ENCODE results near the gene SHISA5.
A peak's percentile ranks its signal among the peaks of the same experiment; 100 is the strongest.
"Not testable (repeated sequence)": the region's sequence is repeated elsewhere in the genome, so short reads cannot be mapped to it uniquely, and the experiment has no call there.

Gene SHISA5

DNA sequence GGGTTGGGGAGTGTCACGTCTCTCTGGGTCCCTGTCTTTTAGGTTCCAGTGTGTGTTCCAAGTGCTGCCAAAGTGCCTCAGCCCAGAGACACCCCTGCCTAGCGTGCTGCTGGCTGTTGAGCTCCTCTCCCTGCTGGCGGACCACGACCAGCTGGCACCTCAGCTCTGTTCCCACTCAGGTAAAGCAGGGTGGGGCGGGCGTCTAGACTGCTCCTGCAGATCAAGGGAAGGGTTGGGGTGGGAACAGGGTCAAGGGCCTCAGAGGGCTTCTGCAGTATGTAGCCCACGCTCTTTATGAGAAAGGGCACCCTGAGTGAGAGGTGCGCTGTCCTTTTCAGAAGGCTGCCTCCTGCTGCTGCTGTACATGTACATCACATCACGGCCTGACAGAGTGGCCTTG, 40.3 kb downstream of the SHISA5 start:
- no peak for DNase-seq (ENCODE audit: low read depth, low spot score)
- no peak overlapping the region for H3K27ac ChIP-seq

DNA sequence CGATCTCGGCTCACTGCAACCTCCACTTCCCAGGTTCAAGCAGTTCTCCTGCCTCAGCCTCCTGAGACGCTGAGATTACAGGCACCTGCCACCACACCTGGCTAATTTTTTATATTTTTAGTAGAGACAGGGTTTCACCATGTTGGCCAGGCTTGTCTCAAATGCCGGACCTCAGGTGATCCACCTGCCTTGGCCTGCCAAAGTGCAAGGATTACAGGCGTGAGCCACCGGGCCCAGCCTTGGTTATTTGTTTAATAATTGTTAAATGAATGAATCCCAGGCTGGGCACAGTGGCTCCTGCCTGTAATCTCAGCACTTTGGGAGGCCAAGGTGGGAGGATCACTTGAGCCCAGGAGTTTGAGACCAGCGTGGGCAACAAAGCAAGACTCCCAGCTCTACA, 42.2 kb downstream of the SHISA5 start:
- DNase-seq (ENCODE audit: low read depth, low spot score); H3K27ac ChIP-seq: not testable (repeated sequence)

DNA sequence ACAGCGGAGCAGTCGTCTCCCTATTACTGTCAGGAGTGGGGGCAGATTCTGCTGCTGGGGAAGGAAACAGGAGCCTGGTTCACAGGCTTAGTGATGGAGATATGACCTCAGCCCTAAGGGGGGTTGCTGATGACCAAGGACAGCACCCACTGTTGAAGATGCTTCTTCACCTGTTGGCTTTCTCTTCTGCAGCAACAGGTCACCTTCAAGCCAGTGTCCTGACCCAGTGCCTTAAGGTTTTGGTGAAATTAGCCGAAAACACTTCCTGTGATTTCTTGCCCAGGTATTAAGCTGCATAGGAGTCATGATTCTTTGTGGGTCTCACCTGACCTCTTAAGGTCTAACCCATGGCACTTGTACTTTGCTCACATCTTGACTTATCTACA, 43.5 kb downstream of the SHISA5 start:
- DNase-seq (ENCODE audit: low read depth, low spot score): no peak

DNA sequence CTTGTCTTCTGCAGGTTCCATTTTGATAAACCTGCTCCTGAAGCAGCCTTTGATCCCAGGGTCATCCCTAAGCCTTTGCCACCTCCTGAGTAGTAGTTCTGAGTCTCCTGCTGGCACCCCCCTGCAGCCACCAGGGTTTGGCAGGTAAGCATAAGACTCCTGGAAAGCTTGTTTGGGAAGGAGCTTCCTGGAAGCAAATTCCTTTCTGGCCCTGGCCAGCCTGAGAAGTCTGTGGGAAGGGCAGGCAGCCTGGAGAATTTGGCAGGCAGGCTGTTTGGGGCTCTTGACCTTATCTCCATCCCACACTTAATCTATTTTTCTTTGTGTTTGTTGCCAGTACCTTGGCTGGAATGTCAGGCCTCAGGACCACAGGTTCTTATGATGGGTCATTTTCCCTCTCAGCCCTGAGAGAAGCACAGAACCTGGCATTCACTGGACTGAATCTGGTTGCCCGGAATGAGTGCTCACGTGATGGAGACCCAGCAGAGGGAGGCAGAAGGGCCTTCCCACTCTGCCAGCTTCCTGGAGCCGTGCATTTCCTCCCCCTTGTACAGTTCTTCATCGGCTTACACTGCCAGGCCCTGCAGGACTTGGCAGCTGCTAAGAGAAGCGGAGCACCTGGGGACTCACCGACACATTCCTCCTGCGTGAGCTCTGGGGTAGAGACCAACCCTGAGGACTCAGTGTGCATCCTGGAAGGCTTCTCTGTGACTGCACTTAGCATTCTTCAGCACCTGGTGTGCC, 44.0 kb downstream of the SHISA5 start:
- DNase-seq (ENCODE audit: low read depth, low spot score): no peak
- H3K27ac ChIP-seq: no peak overlapping the region

More for the DNA sequence above, 43.5 kb downstream of the SHISA5 start:
- H3K27ac ChIP-seq: no peak overlapping the region

DNA sequence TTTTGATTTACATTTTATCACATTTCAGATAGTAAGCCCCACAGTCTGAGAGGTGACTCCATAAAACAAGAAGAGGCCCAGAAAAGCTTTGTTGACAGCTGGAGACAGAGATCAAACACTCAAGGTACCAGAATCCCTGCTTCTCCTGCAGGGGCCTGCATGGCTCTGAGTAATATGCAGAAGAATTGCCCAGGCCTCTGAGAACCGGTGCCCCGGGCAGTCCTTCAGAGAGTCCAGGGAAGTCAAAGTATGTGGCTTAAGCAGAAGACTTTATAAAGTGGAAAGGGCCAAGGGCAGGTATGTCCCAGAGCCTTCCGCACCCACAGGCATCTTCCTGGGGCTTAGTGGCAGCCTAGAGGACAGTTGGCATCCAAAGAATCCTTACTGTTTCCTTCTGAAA, 44.6 kb downstream of the SHISA5 start:
- DNase-seq (ENCODE audit: low read depth, low spot score): no peak

DNA sequence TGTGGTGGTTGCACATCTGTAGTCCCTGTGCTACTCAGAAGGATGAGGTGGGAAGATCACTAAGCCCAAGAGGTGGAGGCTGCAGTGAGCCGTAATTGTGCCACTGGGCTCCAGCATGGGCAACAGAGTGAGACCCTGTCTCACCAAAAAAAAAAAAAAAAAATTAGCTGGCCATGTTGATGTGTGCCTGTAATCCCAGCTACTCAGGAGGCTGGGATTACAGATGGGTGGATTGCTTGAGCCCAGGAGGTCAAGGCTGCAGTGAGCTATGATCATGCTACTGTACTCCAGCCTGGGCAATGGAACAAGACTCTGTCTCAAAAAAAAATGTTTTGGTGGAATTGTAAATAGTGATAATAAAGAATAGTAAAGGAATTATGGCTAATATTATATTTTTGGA, 47.5 kb downstream of the SHISA5 start:
- H3K27ac ChIP-seq: no peak overlapping the region

More for the DNA sequence above, 44.6 kb downstream of the SHISA5 start:
- H3K27ac ChIP-seq: no peak overlapping the region

DNA sequence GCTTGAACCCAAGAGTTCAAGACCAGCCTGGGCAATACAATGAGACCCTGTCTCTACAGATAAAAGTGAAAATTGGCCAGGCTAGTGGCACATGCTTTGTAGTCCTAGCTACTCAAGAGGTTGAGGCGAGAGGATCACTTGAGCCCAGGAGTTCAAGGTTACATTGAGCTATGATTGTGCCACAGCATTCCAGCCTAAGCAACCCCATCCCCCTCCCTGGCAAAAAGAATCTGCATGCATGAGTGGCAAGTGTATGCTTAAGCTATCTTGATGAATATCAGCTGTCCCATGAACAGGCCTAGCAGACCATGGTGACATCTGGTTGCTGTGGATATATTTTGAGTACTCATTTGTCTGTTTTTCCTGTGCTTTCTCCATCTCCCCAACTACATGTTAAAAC, 52.7 kb downstream of the SHISA5 start:
- DNase-seq (ENCODE audit: low read depth, low spot score): no peak

More for the DNA sequence above, 47.5 kb downstream of the SHISA5 start:
- no peak for DNase-seq (ENCODE audit: low read depth, low spot score)

DNA sequence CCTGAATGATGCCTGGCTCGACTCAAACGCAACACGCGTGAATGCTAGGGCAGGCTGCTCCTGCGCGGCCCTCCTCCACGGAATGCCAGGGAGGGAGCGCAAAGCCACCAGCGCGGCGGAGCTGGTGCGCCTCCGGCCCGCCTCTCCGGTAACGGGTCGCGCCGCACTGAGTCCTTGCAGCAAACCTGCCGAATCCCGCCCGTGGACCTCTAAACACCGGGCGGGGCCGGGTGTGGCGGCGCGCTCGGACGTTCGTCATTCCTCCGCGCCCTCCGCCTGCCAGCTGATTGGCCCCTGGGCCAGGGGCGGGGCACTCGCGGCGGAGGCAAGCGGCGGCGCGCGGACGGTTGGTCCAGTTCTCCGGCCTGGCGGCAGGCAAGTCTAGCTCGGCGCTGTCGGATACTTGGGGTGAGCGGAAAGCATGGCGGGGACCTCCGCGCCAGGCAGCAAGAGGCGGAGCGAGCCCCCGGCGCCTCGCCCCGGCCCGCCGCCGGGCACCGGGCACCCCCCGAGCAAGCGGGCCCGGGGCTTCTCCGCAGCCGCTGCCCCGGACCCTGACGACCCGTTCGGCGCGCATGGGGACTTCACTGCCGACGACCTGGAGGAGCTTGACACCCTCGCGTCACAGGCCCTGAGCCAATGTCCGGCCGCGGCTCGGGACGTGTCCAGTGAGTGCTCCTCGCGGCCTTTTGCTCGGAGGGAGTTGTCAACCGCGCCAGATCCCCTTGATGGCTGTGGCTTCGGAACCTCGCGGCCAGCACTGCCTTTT, 57.4 kb downstream of the SHISA5 start, which contains the start of gene ATRIP:
ATRIP (plus strand) TSS at position 313 of the 769 bp plus-strand sequence; CDS start at position 422, 109 bp downstream.
- H3K27ac ChIP-seq: peak within 1 kb of the TSS; percentile 72
- peak; percentile 34 for DNase-seq (ENCODE audit: low read depth, low spot score)

More for the DNA sequence above, 52.7 kb downstream of the SHISA5 start:
- H3K27ac ChIP-seq: no peak overlapping the region

DNA sequence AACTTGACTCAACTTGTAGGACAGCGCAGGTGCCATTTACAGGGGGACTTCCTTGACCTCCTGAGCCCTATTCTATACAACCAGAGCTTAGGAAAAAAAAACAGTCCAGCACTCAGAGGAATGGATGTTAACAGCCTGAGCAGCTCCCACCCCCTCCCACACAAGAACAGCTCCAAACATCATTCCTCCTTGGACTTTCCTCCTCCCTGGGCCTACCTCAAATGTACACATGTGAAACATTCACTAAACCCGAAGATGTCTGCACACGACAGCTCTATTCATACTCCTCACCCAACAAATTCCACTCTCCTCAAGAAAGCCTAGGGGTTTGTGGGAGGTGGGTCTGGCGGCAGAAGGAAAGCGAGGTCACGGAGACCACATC, 57.9 kb downstream of the SHISA5 start:
- DNase-seq (ENCODE audit: low read depth, low spot score): no peak
- H3K27ac ChIP-seq: peak overlapping the region; percentile 72

DNA sequence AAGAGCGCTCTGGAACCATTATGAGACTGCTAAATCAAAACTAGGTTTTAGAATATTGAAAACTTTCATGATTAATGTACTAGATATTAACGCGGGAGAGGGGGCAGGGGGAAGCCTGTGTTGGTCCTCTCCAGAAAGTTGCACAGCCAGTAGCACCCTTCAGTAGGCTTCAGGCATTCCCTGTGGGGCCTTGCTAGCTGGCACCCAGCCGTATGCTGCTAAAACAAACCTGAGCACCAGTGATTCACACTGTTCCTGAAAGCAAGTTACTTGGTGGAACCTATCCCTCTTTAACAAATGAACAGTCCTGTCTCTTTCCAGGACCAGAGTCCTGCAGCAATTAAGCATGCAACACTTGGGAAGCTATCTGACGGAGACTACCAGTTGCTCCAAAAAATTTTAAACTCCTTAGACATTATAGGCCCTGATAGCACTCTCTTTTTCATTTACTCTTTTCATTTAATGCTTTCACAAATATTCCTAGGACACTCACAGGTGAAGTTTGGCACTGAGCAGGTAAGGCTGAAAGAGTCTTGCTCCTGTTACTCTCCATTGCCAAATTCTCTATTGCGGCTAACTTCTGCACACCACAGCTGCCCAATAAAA, 58.6 kb downstream of the SHISA5 start:
- no peak overlapping the region for H3K27ac ChIP-seq
- DNase-seq (ENCODE audit: low read depth, low spot score): no peak

DNA sequence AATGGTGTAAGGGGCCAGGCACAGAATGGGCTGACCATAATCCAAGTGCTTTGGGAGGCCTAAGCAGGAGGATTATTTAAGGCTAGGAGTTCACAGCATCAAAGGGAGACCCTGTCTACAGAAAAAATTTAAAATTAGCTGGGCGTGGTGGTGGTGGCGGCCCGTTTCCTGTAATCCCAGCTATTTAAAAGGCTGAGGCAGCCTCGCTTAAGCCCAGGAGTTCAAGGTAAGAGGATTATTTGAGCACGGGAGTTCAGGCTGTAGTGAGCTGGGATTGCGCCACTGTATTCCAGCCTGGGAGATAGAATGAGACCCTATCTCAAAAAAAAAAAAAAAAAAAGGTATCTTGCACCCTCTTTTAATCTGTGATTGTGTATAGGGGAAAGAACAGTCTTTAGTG, 62.0 kb downstream of the SHISA5 start:
- no peak for DNase-seq (ENCODE audit: low read depth, low spot score)
- H3K27ac ChIP-seq: peak overlapping the region; percentile 86

DNA sequence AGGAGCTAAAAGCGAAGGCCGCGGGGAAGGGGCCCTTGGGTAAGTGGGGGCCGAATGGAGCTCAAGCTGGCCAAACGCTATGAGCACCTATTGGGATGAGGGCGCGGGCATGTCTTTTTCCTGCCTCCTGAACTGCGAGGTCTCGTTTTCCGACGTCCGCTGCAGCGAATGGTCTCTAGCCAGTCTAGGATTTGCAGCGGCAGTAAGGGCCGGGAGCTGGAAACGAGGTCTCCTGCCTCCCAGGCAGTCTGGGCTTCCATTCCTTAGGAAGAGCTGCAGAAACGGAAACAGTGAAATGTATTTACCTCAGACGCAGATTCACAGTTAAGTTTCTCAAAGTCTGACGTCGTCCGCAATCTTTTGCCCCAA, 63.4 kb downstream of the SHISA5 start:
- no peak for DNase-seq (ENCODE audit: low read depth, low spot score)
- H3K27ac ChIP-seq: peak overlapping the region; percentile 86

DNA sequence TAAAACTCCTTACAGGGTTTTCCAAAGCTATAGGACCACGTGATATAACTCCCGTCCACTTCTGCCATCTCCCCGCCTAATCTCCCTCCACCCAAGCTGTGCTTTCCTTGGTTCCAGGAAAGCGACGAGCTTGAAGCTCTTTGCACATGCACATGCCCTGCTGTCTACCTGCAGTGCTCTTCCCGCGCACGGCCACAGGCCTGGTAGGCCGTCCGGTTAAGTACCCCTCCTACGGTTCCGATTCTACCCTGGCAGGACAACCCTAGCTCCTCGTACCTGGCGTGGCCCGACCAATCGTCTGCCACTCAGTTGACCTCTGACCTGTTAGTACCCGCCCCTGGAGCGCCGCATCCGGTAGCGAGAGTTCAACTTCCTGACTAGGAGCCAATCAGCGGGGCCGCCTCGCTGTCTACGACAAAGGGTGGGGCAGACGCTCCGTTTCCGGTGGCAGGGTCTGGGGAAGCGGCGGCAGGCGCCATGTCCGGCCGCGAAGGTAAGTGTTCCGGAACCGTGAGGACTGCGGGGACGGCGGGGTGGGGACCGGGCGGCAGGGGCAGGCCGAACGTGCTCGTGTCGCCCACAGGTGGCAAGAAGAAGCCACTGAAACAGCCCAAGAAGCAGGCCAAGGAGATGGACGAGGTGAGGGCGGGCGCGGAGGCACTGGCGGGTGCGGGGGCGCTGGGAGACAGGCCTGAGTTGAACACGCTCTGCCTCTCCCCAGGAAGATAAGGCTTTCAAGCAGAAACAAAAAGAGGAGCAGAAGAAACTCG, 64.0 kb downstream of the SHISA5 start, which contains the start of the genes CCDC51 and TMA7:
CCDC51 (minus strand) TSS at position 300 of the 770 bp plus-strand sequence. CDS start 4,991 bp downstream, outside the sequence.
TMA7 (plus strand) TSS at position 438 of the 770 bp plus-strand sequence; CDS start at position 478, 40 bp downstream.
- peak within 1 kb of the TSS; percentile 86 for H3K27ac ChIP-seq
- peak; percentile 84 for DNase-seq (ENCODE audit: low read depth, low spot score)

DNA sequence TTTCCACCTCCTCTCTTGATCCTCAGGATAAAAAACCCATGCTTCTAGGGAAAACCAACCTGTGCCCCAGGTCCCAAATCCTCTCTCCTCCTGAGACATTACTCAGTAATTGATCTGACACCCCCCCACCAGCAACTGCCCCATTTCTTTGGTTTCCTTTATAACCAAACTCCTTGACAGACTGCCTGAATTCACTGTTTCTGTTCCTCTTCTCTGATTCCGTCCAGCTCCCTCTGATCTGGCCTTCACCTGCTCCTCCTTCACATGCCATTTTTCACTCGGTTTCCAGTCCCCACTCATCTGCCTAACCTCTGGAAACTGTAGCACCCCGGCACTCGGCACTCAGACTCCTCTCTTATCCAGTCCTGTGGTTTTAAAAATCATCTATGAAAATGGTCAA, 66.2 kb downstream of the SHISA5 start:
- no peak overlapping the region for H3K27ac ChIP-seq
- DNase-seq (ENCODE audit: low read depth, low spot score): no peak

DNA sequence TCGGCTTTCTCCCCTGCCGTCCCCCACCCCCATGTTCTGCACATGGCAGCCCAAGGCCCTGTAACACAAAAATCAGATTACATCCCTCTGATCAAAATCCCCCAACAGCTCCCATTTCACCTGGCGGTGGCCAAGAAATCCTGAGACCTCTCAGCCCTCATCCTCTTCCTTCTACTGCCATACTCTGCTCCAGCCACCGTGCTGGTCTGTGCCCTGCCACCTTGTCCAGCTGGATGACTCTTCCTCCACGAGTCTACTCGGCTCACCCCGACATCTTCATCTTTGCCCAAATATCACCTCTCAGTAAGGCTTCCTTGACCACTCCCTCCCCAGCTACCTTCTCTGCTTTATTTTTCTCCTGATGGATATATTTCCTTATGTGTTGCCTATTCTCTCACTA, 67.1 kb downstream of the SHISA5 start:
- no peak for DNase-seq (ENCODE audit: low read depth, low spot score)
- no peak overlapping the region for H3K27ac ChIP-seq

DNA sequence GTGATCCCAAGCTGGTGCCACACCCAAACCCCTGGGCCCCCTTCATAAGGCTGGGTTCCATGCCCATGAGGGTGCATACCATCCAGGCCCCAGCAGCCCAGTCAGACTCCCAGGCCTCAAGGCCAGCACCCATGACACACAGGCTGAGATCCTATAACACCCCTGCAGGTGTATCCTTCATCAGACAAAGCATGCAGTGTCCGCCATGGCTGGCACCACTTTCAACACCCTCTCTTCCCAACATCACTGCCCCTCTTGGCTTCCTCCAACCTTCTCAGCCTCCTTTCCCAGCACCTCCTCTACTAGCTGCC, 67.5 kb downstream of the SHISA5 start:
- H3K27ac ChIP-seq: no peak overlapping the region
- DNase-seq (ENCODE audit: low read depth, low spot score): no peak

DNA sequence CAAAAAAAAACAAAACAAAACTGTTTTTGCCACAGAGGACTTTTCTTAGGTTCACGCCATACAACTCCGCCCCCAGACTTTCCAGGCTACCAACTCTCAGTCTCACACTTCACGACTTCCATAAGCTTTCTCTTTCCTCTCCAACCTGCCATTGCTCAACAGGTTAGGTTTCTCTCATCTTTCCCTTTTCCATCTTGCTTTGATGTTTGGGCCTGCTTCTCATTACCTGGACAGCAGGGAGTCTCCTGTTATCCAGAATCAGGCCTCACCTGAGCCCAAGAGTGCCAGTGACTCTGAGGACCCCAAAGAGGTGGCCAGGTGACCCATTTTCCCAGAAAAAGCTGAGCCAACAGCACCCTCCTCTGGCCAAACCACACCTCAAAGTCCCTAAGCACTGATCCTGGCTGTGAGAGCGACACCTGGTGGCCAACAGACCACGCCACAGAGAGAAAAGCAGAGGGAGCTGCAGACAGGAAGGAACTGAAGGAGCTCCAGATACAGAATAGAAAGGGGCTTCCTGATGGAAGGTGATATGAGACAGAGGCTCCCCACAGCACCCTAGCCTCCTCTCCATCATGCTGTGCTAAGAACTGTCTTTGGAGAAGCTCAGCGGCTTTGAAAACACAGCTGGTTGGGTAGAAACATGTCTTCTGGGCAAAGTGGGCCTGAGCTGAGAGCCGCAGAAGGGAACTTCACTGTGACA, 68.0 kb downstream of the SHISA5 start:
- peak overlapping the region; percentile 92 for H3K27ac ChIP-seq
- DNase-seq (ENCODE audit: low read depth, low spot score): peak; percentile 44

DNA sequence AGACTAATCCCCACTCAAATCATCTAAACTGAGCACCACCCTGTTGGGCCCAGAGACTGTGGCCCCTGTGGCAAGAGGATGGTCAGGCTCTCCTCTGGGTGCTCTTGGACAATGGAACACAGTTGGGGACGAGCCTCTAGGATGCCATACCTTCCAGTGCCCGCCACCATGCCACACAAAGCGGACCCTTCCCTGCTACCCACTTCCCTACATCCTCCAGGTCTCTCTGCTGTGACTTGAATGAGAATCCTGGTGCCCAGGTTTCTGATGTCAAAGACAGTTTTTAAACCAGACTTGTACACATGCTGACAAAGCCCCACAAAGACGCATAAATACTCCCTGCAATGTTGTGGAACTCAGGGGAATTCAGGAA, 68.8 kb downstream of the SHISA5 start:
- peak overlapping the region; percentile 92 for H3K27ac ChIP-seq
- DNase-seq (ENCODE audit: low read depth, low spot score): no peak

DNA sequence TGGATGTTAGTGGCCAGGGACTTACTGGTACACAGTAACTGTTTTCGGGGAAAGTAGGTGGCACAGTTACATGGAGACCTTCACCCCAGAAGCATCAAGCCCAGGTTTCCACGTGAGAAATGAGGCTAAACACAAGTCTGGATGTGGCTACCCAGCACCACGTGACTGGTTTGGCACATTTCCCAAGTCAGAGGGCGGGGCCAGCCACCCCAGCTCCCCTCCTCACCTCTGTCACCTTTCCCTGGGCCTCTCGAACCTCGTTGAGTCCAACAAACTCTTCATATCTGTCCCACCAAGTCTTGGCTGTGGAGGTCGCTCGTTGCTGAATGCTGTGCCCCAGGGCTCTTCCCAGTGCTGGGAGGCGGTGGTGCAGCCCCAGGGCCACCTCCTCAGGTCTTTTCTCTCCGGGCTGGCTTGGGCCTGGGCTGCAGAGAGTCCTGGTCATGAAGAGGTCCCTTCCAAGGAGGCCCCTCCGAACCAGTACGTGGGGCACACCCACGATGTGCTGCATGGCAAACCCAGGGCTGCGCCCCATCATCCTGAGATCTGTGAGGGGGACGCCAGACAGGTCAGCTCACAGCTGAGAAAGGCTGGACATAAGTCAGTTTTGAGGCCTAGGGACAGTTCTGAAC, 69.3 kb downstream of the SHISA5 start:
- no peak for DNase-seq (ENCODE audit: low read depth, low spot score)
- peak overlapping the region; percentile 92 for H3K27ac ChIP-seq

All from epithelial cell of prostate (primary cell).